ENCODE results near the gene ZMYM3. TPM values are rescaled to one million over a fixed set of nuclear protein-coding genes. Genes with fewer than 3 reads are reported as not detected.
"Not testable (repeated sequence)": the region's sequence is repeated elsewhere in the genome, so short reads cannot be mapped to it uniquely, and the experiment has no call there.

Gene ZMYM3
- polyA plus RNA-seq, 1 experiment, result 24.6 TPM

DNA sequence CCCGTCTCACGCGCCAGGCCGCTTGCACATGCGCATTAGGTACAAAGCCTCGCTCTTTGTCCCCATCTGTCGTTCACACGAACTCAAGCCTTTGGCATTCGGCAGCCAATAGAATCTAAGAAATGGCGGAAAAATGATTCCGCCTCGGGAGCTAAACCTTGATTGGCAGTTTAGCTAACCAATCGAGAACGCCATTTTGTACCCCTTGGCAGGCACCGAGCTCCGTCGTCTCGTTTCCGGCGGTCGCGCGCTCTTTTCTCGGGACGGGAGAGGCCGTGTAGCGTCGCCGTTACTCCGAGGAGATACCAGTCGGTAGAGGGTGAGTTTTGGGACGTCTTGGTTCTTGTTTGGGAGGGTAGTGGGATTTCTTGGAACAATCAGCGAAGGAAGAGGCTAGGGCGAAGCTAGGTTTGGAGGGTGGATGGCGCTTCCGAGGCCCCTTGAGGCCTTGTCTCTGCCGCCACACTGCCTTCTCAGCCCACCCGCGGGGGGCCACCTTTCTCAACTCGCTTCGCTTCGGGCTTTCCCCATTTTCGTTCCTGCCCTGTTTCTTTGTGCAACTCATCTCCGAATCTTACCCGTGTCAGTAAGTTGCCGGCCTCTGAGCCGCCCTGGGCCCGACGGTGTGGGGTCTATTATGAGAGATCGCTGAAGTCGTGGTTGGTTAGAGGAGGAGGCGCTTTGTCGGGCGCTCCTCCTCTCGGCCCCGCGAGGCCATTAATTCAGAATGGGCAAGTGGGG, 29.6 kb upstream of the ZMYM3 start, which contains the start of gene NONO:
NONO (plus strand) TSS at position 233 of the 741 bp plus-strand sequence. CDS start 7,003 bp downstream, outside the sequence.
- Histone ChIP-seq H3K27me3 (ENCODE audit: control insufficient read depth, insufficient read depth, low read length) (no peaks in the 10 kb centered on the region), H3K4me3 (ENCODE audit: low read depth, low read length) (peak within 1 kb of the TSS; percentile 74), H3K9me3 (ENCODE audit: control insufficient read depth, insufficient read depth, low read length) (no peaks in the 10 kb centered on the region), H3K27ac (ENCODE audit: low read depth, low read length) (peak within 1 kb of the TSS; percentile 92)
- ChIA-PET CTCF (interaction anchor here (0.6 to 1.2 kb wide), 2 partner anchors 18 to 66 kb away, joined by 3 read pairs; partner anchors contain the start of gene ITGB1BP2), POLR2A (interaction anchor here (0.6 to 1.9 kb wide), 16 partner anchors 9 to 315 kb away, joined by 3 to 15 read pairs (median 5); partner anchors contain the start of genes ITGB1BP2, SNX12, TAF1 and ZMYM3)
- TF ChIP-seq, protein P1, sequence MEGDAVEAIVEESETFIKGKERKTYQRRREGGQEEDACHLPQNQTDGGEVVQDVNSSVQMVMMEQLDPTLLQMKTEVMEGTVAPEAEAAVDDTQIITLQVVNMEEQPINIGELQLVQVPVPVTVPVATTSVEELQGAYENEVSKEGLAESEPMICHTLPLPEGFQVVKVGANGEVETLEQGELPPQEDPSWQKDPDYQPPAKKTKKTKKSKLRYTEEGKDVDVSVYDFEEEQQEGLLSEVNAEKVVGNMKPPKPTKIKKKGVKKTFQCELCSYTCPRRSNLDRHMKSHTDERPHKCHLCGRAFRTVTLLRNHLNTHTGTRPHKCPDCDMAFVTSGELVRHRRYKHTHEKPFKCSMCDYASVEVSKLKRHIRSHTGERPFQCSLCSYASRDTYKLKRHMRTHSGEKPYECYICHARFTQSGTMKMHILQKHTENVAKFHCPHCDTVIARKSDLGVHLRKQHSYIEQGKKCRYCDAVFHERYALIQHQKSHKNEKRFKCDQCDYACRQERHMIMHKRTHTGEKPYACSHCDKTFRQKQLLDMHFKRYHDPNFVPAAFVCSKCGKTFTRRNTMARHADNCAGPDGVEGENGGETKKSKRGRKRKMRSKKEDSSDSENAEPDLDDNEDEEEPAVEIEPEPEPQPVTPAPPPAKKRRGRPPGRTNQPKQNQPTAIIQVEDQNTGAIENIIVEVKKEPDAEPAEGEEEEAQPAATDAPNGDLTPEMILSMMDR (IDR thresholded peaks at IDR 0.05; ENCODE audit: low read depth, low read length), result peak; percentile 19; the same call in 1 of the 2 replicates
- DNase-seq (ENCODE audit: low read depth, low spot score), result peak; percentile 96

DNA sequence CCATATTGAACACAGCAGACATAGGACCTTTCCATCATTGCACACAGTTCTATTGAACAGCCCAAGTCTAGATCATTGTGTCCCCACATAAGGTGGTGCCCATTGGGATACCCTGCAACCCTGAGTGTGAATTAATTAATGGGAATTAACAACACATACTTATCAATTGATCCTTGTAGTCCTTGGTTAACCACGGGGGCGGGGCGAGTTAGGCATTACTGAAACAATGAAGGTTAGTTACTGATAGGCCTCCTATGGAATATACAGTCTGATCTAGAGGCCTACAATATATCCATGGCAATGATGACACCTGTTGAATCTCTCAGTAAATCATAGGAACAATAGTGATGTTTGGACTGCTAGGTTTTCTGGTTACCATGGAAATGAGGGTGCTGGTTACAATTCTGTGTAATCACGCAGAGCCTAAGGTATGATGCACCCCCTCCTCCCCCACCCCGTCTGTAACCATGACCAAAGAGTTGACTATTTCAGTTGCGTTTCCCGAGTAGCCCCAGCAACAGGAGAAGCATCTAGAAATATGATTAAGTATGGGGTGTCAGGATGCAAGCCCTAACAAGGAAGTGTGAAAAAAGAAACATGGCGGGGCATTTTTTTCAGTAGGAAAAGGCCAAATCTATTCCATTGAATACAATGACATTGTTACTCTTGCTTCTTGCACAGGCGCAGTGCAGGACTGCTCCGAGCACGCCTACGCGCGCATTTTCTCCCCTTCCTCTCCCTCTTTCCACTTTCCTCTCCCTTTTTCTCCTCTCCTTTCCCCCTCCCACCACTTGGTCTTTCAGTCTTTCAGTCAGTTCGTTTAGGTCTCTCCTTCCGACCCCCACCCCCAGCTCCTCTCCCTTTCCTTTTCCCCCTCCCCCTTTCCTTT, 28.8 kb upstream of the ZMYM3 start:
- DNase-seq (ENCODE audit: low read depth, low spot score), result no peak
- ChIA-PET CTCF (interaction anchor here (0.6 to 1.2 kb wide), 2 partner anchors 19 to 65 kb away, joined by 3 read pairs; partner anchors contain the start of gene ITGB1BP2), POLR2A (interaction anchor here (0.6 to 1.9 kb wide), 15 partner anchors 9 to 315 kb away, joined by 3 to 15 read pairs (median 6); partner anchors contain the start of genes ITGB1BP2, SNX12, TAF1 and ZMYM3)
- Histone ChIP-seq H3K27ac (ENCODE audit: low read depth, low read length) (peak overlapping the region; percentile 91), H3K4me3 (ENCODE audit: low read depth, low read length) (peak overlapping the region; percentile 54), H3K9me3 (ENCODE audit: control insufficient read depth, insufficient read depth, low read length) (no peaks in the 10 kb centered on the region), H3K27me3 (ENCODE audit: control insufficient read depth, insufficient read depth, low read length) (no peaks in the 10 kb centered on the region)
- TF ChIP-seq, protein P1 (IDR thresholded peaks at IDR 0.05; ENCODE audit: low read depth, low read length), result no peak

DNA sequence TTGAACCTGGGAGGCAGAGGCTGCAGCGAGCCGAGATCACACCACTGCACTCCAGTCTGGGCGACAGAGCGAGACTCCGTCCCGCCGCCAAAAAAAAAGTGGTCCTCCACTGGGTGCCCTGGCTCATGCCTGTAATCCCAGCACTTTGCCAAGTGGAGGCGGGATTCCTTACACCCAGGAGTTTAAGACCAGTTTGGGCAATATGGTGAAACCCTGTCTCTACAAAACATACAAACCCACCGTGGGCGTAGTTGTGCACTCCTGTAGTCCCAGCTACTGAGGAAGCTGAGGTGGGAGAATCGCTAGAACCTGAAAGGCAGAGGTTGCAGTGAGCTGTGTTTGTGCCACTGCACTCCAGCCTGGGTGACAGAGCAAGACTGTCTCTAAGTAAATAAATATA, 27.4 kb upstream of the ZMYM3 start:
- POLR2A ChIA-PET, result interaction anchor here (0.6 kb wide), 1 partner anchor 99 kb away, joined by 3 read pairs; no protein-coding TSS in a partner anchor
- H3K9me3 ChIP-seq (ENCODE audit: control insufficient read depth, insufficient read depth, low read length); H3K4me3 ChIP-seq (ENCODE audit: low read depth, low read length); H3K27ac ChIP-seq (ENCODE audit: low read depth, low read length); DNase-seq (ENCODE audit: low read depth, low spot score); CTCF ChIA-PET; H3K27me3 ChIP-seq (ENCODE audit: control insufficient read depth, insufficient read depth, low read length): not testable (repeated sequence)

DNA sequence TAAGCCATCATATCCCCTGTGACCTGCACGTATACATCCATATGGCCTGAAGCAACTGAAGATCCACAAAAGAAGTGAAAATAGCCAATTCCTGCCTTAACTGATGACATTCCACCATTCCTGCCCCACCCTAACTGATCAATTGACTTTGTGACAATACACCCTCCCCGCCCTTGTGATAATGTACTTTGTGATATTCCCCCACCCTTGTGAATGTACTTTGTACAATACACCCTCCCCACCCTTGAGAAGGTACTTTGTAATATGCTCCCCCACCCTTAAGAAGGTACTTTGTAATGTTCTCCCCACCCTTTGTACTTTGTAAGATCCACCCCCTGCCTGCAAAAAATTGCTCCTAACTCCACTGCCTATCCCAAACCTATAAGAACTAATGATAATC, 18.4 kb upstream of the ZMYM3 start:
- H3K9me3 ChIP-seq (ENCODE audit: control insufficient read depth, insufficient read depth, low read length); H3K27me3 ChIP-seq (ENCODE audit: control insufficient read depth, insufficient read depth, low read length); DNase-seq (ENCODE audit: low read depth, low spot score); CTCF ChIA-PET; POLR2A ChIA-PET; H3K4me3 ChIP-seq (ENCODE audit: low read depth, low read length); H3K27ac ChIP-seq (ENCODE audit: low read depth, low read length): not testable (repeated sequence)

DNA sequence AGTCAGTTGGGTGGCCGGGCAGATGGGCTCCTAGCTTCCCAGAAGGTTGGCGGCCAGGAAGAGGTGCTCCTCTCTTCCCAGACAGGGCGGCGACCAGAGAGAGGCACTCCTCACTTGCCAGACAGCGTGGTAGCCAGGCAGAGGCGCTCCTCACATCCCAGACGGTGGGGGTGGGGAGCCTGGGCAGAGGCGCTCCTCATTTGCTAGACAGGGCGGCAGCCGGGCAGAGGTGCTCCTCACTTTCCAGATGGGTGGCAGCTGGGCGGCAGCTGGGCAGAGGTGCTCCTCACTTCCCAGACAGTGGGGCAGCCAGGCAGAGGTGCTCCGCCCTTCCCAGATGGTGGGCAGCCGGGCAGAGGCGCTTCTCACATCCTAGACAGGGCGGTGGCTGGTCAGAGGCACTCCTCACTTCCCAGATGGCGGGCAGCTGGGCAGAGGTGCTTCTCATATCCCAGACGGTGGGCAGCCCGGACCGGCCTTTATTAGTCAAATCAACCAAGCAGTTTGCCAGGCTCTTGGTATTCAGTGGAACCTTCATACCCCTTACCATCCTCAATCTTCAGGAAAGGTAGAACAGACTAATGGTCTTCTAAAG, 16.0 kb upstream of the ZMYM3 start:
- no peak overlapping the region for H3K4me3 ChIP-seq (ENCODE audit: low read depth, low read length)
- ChIA-PET POLR2A (no interaction called here), CTCF (no interaction called here)
- no peak for DNase-seq (ENCODE audit: low read depth, low spot score)
- no peak overlapping the region for H3K27ac ChIP-seq (ENCODE audit: low read depth, low read length)
- TF ChIP-seq, protein P1 (IDR thresholded peaks at IDR 0.05; ENCODE audit: low read depth, low read length), result no peak
- H3K9me3 ChIP-seq (ENCODE audit: control insufficient read depth, insufficient read depth, low read length), result peaks cover 3% of the 10 kb centered on the region; the same call in 1 of the 2 replicates
- H3K27me3 ChIP-seq (ENCODE audit: control insufficient read depth, insufficient read depth, low read length), result no peaks in the 10 kb centered on the region

DNA sequence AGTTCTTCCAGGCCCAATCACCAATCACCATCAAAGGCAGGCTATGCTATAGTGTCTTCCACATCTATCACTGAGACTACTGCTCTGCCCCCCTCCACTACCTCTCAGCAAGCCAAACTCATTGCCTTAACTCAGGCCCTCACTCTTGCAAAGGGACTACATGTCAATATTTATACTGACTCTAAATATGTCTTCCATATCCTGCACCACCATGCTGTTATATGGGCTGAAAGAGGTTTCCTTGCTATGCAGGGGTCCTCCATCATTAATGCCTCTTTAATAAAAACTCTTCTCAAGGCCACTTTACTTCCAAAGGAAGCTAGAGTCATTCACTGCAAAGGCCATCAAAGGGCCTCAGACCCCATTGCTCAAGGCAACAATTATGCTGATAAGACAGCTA, 14.7 kb upstream of the ZMYM3 start:
- CTCF ChIA-PET; H3K4me3 ChIP-seq (ENCODE audit: low read depth, low read length); POLR2A ChIA-PET; H3K9me3 ChIP-seq (ENCODE audit: control insufficient read depth, insufficient read depth, low read length); H3K27ac ChIP-seq (ENCODE audit: low read depth, low read length); DNase-seq (ENCODE audit: low read depth, low spot score); H3K27me3 ChIP-seq (ENCODE audit: control insufficient read depth, insufficient read depth, low read length): not testable (repeated sequence)
